Endometrium (tissue), 2 donors: ENCODE data around the gene CPSF2.

Experiments
- FAIRE-seq: peaks from 2 replicates; lab custom pipeline; 2012; peaks lifted over from hg19 to GRCh38; lab: Jason Lieb, UNC
- donor health status: control.
- donor health status: control.

Gene CPSF2

GRCh38 chr14:92121670-92122350 is at the start of gene CPSF2, which contains the start of gene NDUFB1:
Gene CPSF2 (plus strand): TSS chr14:92121969. CDS start chr14:92130985, 9,016 bp downstream.
Gene NDUFB1 (minus strand): TSS chr14:92121706. CDS start chr14:92117637, 4,069 bp downstream.
- FAIRE-seq: no peak

DNA sequence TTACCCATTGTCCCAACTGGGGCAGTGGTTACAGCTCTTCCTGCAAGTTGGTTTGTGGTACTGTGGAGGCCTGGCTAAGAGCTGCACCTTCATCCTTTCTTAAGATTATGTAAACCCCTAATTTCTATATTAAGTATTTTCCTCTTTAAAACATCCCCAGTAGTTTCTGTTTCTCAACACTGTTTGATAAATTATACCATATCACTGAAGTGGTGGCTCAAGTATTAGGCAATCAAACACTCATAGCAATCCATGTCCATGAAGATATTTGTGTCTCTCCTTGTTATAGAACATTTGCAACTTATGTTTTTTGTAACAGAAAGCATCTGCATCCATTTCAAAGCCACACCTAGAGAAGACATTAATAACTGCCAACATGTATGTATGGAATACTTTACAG is 47.2 kb upstream of the CPSF2 start:
- FAIRE-seq: no peak

- FAIRE-seq: no peak
Measured at GRCh38 chr14:92088494-92088893, 33.3 kb upstream of the CPSF2 start.

GRCh38 chr14:92093320-92093719 is 28.4 kb upstream of the CPSF2 start:
- no peak for FAIRE-seq

- no peak for FAIRE-seq
Measured at GRCh38 chr14:92099802-92100201, 22.0 kb upstream of the CPSF2 start.

GRCh38 chr14:92103363-92103989 is 18.3 kb upstream of the CPSF2 start:
- no peak for FAIRE-seq

GRCh38 chr14:92105073-92105892 is 16.5 kb upstream of the CPSF2 start:
- FAIRE-seq: no peak

GRCh38 chr14:92105893-92106142 is 16.0 kb upstream of the CPSF2 start:
- FAIRE-seq: no peak

GRCh38 chr14:92106143-92106926 is 15.4 kb upstream of the CPSF2 start, which contains the start of gene ATXN3:
Gene ATXN3 (minus strand): TSS chr14:92106582. CDS start chr14:92106552, 30 bp downstream.
- FAIRE-seq: no peak

- no peak for FAIRE-seq
Measured at GRCh38 chr14:92108345-92109254, 13.2 kb upstream of the CPSF2 start.

- FAIRE-seq: no peak
Measured at GRCh38 chr14:92109490-92109889, 12.3 kb upstream of the CPSF2 start.

- FAIRE-seq: no peak
Measured at GRCh38 chr14:92121207-92121669, 531 bp upstream of the CPSF2 start.

GRCh38 chr14:92122351-92122677 is 545 bp downstream of the CPSF2 start:
- FAIRE-seq: no peak

- no peak for FAIRE-seq
Measured at GRCh38 chr14:92122761-92123160, 992 bp downstream of the CPSF2 start.

- no peak for FAIRE-seq
Measured at GRCh38 chr14:92134456-92134855, 12.7 kb downstream of the CPSF2 start.

GRCh38 chr14:92135269-92135668 is 13.5 kb downstream of the CPSF2 start:
- peak; percentile 70 for FAIRE-seq

GRCh38 chr14:92143309-92143708 is 21.5 kb downstream of the CPSF2 start:
- FAIRE-seq: no peak

GRCh38 chr14:92143962-92144361 is 22.2 kb downstream of the CPSF2 start:
- no peak for FAIRE-seq

DNA sequence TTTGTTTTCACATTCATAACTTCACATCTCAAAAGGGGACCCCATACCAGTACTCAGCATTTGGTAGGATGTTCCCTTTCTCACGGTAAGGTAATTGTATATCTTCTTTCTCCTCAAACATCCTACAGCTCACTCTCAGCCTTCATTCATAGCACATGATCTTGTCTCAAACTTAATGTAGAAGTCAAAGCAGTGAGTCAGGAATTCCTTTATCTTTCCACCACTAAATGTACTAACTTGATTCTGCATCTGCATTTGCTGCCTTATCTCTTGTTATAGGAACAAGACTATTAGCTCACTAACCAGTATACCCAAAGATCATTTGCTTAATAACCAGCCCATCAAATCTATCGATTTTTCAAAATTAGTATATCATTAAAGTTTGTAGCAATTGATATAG is 22.9 kb downstream of the CPSF2 start:
- no peak for FAIRE-seq

GRCh38 chr14:92153581-92153980 is 31.8 kb downstream of the CPSF2 start:
- FAIRE-seq: no peak

DNA sequence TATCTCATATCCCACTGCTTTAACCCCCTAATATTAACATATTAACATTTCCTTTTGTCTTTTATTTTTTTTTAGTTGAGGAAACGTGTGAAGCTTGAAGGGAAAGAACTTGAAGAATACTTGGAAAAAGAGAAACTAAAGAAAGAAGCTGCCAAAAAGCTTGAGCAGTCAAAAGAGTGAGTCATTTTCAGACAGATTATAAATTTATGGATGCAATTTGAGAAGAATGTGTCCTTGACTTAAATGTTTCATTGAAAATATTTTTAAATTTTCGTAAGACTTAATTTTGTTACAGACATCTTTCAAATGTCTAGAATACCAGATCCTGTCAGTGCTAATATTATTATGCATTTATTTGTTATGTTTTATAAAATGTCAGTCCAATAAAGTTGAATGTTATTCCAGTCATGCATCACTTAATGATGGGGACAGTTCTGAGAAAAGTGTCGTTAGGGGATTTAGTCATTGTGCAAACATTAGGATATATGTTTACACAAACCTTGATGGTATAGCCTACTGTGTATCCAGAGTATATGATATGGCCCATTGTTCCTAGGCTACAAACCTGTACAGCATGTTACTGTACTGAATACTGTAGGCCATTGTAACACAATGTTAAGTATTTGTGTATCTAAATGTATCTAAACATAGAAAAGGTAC is 32.6 kb downstream of the CPSF2 start:
- FAIRE-seq: no peak
